Fibroblast of lung (primary cell): ENCODE measurements around the gene RPS6KB1. TPM values are rescaled to one million over a fixed set of nuclear protein-coding genes. Genes with fewer than 3 reads are reported as not detected.
"Not testable (repeated sequence)": the region's sequence is repeated elsewhere in the genome, so short reads cannot be mapped to it uniquely, and the experiment has no call there.

Experiments
- DNase-seq, 2 donors: peaks; one replicate each; pipeline versions ENCODE4 v3.0.0 to v3.0.0-alpha.2; 2010; ENCODE audit warnings: low read depth in 2 of 2
- H2AFZ ChIP-seq: 2 replicates; pipeline ENCODE4 v1.5.1; 2012; ENCODE audit warnings: low read length, control low read depth, inconsistent platforms
- H3K27ac ChIP-seq: 2 replicates; pipeline ENCODE4 v1.5.1; 2011; ENCODE audit warnings: low read length, control low read depth; ENCODE audit not compliant: insufficient read depth
- H3K27me3 ChIP-seq: 2 replicates; pipeline ENCODE4 v1.5.1; 2011; ENCODE audit warnings: mild to moderate bottlenecking, low read length; ENCODE audit not compliant: control insufficient read depth, insufficient read depth
- H3K36me3 ChIP-seq: 2 replicates; pipeline ENCODE4 v1.5.1; 2011; ENCODE audit warnings: low read length; ENCODE audit not compliant: control insufficient read depth, insufficient read depth
- H3K4me1 ChIP-seq: 2 replicates; pipeline ENCODE4 v1.5.1; 2011; ENCODE audit warnings: low read length; ENCODE audit not compliant: control insufficient read depth, insufficient read depth; ENCODE audit errors: extremely low read depth
- H3K4me2 ChIP-seq: 2 replicates; pipeline ENCODE4 v1.5.1; 2011; ENCODE audit warnings: low read length, control low read depth; ENCODE audit not compliant: insufficient read depth; ENCODE audit errors: extremely low read depth
- H3K4me3 ChIP-seq, 4 experiments: fragments of 200-600 bp in 1 of 4; sonication (generic) in 1 of 4; replicated peaks in 1 of 4; 2 replicates each; pipeline ENCODE4 v1.5.1; 2011 to 2016; ENCODE audit warnings: low read length in 4 of 4, low read depth in 3 of 4, mild to moderate bottlenecking in 3 of 4, control low read depth in 2 of 4, inconsistent platforms in 1 of 4, mixed read lengths in 1 of 4; ENCODE audit not compliant: insufficient read depth in 1 of 4; ENCODE audit errors: control extremely low read depth in 1 of 4
- H3K79me2 ChIP-seq: 2 replicates; pipeline ENCODE4 v1.5.1; 2012; ENCODE audit warnings: mild to moderate bottlenecking, low read length, inconsistent platforms; ENCODE audit not compliant: control insufficient read depth, insufficient read depth
- H3K9ac ChIP-seq: 2 replicates; pipeline ENCODE4 v1.5.1; 2011; ENCODE audit warnings: mild to moderate bottlenecking, low read length, control low read depth; ENCODE audit not compliant: insufficient read depth
- H3K9me3 ChIP-seq: 2 replicates; pipeline ENCODE4 v1.5.1; 2012; ENCODE audit warnings: low read depth, low read length; ENCODE audit not compliant: control insufficient read depth, insufficient read depth
- H4K20me1 ChIP-seq: 2 replicates; pipeline ENCODE4 v1.5.1; 2011; ENCODE audit warnings: low read length; ENCODE audit not compliant: control insufficient read depth, insufficient read depth; ENCODE audit errors: extremely low read depth
- EZH2 ChIP-seq: IDR thresholded peaks from 2 replicates; pipeline ENCODE4 v1.5.1; 2012; ENCODE audit warnings: low read length, control low read depth, mild to moderate bottlenecking; ENCODE audit errors: missing control alignments
- polyA plus RNA-seq, 2 donors: library from polyadenylated mRNA; depleted of rRNA in 1 of 2; stranded (reverse) in 1 of 2; unstranded in 1 of 2; fragments of >200 nt; gene quantifications; 2 replicates each; pipeline ENCODE4 v1.2.1, GENCODE V29; 2011 to 2012; ENCODE audit warnings: missing spikeins in 1 of 2
- total RNA-seq: library from RNA; depleted of rRNA; stranded (reverse); fragments of >200 nt; gene quantifications from 2 replicates; pipeline ENCODE4 v1.2.1, GENCODE V29; 2014
- TF ChIP-seq, protein P1 (sequence below), 2 donors: IDR thresholded peaks in 1 of 2; conservative IDR thresholded peaks in 1 of 2; 1 replicate in 1 of 2; 2 replicates in 1 of 2; pipeline ENCODE4 v1.5.1; 2011 to 2012; ENCODE audit warnings: low read length in 2 of 2, control low read depth in 1 of 2, inconsistent platforms in 1 of 2, low read depth in 1 of 2, mild to moderate bottlenecking in 1 of 2

RPS6KB1 gene
- total and polyA plus RNA-seq, 2 donors (not counting 1 experiment from before 2014, with no cell fraction given): 16.0 to 21.3 TPM

DNA sequence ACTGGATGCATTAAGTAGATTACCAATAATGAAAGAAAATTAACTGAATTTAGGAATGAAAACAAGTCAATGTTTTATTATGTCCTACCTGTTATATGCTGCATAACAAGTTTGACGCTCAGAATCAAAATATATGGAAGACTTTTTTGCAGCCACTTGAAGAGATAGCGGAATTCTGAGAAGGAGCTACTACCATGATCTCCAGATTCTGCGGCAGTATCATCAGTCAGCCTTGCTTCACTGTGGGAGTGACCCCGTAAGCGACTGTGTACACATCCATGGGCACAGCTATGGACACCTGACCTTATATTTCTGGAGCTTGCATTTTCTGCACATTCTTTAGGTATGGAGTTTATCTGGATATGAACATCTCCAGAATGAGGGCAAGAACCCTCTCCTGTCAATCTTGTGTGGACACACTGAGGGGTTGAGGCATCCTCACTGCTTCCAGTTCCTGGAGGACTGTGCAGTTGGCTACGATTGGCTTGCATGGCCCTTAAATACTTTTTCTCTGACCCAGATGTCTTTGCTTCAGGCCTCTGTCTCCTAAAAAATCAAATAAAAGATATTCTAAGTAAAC lies 69.9 kb downstream of the RPS6KB1 start:
- DNase-seq: no peak
- H3K27ac ChIP-seq: no peak overlapping the region
- no peaks in the 10 kb centered on the region for H3K36me3 ChIP-seq
- H3K4me1 ChIP-seq: peaks cover 6% of the 10 kb centered on the region
- TF ChIP-seq EZH2: no peak
- TF ChIP-seq, protein P1, sequence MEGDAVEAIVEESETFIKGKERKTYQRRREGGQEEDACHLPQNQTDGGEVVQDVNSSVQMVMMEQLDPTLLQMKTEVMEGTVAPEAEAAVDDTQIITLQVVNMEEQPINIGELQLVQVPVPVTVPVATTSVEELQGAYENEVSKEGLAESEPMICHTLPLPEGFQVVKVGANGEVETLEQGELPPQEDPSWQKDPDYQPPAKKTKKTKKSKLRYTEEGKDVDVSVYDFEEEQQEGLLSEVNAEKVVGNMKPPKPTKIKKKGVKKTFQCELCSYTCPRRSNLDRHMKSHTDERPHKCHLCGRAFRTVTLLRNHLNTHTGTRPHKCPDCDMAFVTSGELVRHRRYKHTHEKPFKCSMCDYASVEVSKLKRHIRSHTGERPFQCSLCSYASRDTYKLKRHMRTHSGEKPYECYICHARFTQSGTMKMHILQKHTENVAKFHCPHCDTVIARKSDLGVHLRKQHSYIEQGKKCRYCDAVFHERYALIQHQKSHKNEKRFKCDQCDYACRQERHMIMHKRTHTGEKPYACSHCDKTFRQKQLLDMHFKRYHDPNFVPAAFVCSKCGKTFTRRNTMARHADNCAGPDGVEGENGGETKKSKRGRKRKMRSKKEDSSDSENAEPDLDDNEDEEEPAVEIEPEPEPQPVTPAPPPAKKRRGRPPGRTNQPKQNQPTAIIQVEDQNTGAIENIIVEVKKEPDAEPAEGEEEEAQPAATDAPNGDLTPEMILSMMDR (conservative IDR thresholded peaks at IDR 0.05 in 1 of 2, IDR thresholded peaks at IDR 0.05 in 1 of 2; ENCODE audit: low read depth in 1 of 2, low read length in 2 of 2): no peak
- H3K9me3 ChIP-seq: no peaks in the 10 kb centered on the region
- H3K9ac ChIP-seq: no peak overlapping the region
- H3K4me3 ChIP-seq: no peak overlapping the region
- H3K79me2 ChIP-seq: no peaks in the 10 kb centered on the region
- H3K4me2 ChIP-seq: no peak overlapping the region
- no peak overlapping the region for H2AFZ ChIP-seq
- no peaks in the 10 kb centered on the region for H4K20me1 ChIP-seq
- no peaks in the 10 kb centered on the region for H3K27me3 ChIP-seq

DNA sequence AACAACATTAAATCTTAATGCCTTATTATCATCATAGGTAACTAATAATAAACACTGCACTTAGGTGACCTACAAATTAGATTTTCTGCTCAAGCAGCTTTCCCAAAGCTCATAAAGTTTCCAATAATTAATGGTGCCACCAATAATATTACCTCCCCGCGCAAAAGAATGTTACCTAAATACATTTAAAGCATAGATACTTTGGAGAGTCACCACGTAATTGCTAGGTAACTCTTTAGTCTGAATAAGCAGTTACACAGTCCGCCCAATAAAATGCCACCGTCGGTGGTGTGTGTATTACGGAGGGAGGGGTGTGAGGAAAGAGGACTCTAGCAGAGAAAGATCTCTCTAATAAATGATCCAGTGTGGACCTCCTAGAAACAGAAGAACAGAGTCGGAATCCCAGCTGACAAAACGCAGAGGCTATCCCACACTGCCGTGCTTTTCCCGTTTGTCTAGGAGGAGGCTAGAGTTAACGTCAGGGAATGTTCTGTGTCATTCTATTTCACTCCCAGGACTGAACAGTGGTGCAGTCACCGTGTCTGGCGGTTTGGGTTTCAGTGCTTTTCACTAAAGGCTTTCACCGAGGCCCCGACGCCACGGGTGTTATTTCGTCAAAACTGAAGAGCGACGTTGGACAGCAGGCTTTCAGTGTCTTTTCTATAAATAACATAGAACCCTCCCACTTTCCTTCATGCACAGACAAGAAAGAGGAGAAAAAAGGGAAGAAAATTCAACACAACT lies 71.0 kb downstream of the RPS6KB1 start:
- no peaks in the 10 kb centered on the region for H3K36me3 ChIP-seq
- no peaks in the 10 kb centered on the region for H3K79me2 ChIP-seq
- H3K9ac ChIP-seq: peak overlapping the region; percentile 83
- H3K27ac ChIP-seq: peak overlapping the region; percentile 80
- no peaks in the 10 kb centered on the region for H4K20me1 ChIP-seq
- TF ChIP-seq, protein P1 (conservative IDR thresholded peaks at IDR 0.05 in 1 of 2, IDR thresholded peaks at IDR 0.05 in 1 of 2; ENCODE audit: low read depth in 1 of 2, low read length in 2 of 2): no peak
- no peak for TF ChIP-seq EZH2
- H3K9me3 ChIP-seq: no peaks in the 10 kb centered on the region
- H3K4me1 ChIP-seq: peaks cover 6% of the 10 kb centered on the region
- H3K4me3 ChIP-seq: peak overlapping the region; percentile 72 to 96 (median 92)
- DNase-seq: peak; percentile 56 to 67
- peak overlapping the region; percentile 76 for H3K4me2 ChIP-seq
- H3K27me3 ChIP-seq: no peaks in the 10 kb centered on the region
- H2AFZ ChIP-seq: peak overlapping the region; percentile 93

DNA sequence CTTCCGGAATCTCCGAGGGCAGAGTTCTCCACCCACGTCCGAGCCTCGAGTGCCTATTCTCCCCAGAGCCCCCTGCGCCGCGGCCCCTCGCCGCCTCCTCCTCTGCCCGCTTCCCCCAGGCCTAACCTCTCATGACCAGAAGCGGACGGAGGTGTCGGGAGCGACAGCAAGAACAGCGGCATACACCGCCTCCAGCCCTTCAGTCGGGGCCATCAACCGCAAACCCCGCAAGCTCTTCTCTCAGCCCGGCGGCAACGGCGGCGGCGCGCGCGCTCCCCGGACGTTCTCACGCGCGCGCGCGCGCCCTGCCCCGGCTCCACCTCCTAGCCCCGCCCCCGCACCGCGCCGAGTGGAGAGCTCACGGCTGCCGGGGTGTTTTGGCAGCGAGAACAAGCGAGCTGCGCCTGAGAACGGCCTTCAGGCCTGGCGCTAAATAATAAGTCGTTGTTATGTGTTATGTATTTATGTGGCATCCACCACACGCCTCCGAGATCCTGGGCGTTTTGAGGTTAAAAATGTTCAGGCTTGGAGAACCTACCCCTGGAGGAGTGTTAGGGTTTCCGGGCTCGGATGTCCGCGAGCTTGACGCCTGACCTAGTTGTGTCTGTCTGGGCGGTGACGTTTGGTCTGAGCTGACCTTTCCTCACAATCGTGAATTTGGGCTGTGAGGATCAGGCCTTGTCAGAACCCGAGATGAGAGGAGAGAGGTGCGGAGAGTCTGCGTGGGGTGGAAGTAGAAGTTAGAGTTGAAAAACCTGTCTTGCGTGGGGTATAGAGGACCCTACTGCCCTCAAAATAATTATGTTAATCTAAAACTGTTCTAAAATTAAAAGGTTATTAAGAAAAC lies 71.8 kb downstream of the RPS6KB1 start, which contains the start of gene RNFT1:
TSS of gene RNFT1 (minus strand) at position 259 of the 847 bp plus-strand sequence. CDS start at position 182, 77 bp downstream.
- Histone ChIP-seq H3K4me2 (peak within 1 kb of the TSS; percentile 99), H3K4me3 (peak within 1 kb of the TSS; percentile 72 to 96 (median 92)), H3K79me2 (no peaks in the 10 kb centered on the region), H4K20me1 (no peaks in the 10 kb centered on the region), H3K9ac (peak within 1 kb of the TSS; percentile 83), H3K4me1 (peaks cover 6% of the 10 kb centered on the region), H3K9me3 (no peaks in the 10 kb centered on the region), H2AFZ (peak within 1 kb of the TSS; percentile 99), H3K36me3 (no peaks in the 10 kb centered on the region), H3K27ac (peak within 1 kb of the TSS; percentile 80), H3K27me3 (no peaks in the 10 kb centered on the region)
- DNase-seq: peak; percentile 79 to 81
- TF ChIP-seq, protein P1 (conservative IDR thresholded peaks at IDR 0.05 in 1 of 2, IDR thresholded peaks at IDR 0.05 in 1 of 2; ENCODE audit: low read depth in 1 of 2, low read length in 2 of 2): no peak
- TF ChIP-seq EZH2: no peak

DNA sequence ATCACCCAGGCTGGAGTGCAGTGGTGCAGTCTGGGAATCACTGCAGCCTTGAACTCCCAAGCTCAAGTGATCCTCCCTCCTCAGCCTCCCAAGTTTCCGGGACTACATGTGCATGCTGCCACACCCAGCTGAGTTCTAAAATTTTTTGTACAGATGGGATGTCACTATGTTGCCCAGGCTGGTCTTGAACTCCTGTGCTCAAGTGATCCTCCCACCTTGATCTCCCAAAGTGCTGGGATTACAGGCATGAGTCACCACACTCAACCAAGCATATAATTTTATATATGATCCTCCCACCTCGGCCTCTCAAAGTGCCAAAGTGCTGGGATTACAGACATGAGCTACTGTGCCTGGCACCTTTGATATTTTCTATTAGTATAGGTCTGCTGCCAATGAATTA lies 78.8 kb downstream of the RPS6KB1 start:
- H3K27ac ChIP-seq, H3K36me3 ChIP-seq, DNase-seq, H2AFZ ChIP-seq, H3K9me3 ChIP-seq, H3K4me3 ChIP-seq, H3K79me2 ChIP-seq, H3K4me1 ChIP-seq, H4K20me1 ChIP-seq, H3K9ac ChIP-seq, H3K27me3 ChIP-seq, H3K4me2 ChIP-seq: not testable (repeated sequence)
